GM21447 (cell line): Measurements from ENCODE around the gene RNF113B.

Source experiments
- ATAC-seq: cut with Tn5 transposase; IDR thresholded peaks from one replicate; pipeline ENCODE4 v1.9.1; 2021; ENCODE audit not compliant: unreplicated experiment

The RNF113B gene

DNA sequence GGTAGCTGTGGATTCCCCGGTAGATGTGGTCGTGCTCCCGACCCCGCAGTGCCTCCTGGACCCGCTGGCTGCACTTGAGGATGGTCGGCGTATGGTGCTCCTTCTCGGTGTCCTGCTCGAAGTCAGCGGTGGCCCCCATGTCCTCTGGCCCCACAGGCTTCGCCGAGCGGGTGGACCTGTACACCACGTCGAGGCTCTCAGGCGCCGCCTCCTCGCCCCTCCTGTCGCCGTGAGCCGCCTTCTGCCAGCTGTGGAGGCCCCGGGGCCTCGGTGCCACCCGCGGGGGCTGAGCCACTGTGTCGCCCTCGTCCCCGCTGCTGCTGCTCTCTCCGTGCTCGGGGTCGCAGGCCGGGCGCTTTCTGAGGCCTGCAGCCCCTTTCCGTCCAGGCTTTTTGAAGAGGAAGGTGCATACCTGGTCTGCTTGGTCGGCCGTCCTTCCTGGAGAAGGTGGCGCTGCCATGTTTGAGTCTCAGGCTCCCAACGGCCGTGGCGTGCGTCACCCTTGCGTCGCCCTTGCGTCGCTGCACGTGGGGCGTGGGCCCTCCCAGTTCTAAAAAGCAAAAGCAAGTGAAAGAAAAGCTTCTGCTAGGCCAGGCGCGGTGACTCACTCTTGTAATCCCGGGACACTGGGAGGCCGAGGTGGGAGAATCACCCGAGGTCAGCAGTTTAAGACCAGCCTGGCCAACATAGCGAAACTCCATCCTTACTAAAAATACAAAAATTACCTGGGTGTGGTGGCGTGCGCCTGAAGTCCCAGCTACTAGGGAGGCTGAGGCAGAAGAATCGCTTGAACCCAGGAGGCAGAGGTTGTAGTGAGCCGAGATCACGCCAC, at the start of gene RNF113B:
Gene RNF113B, minus strand, starts transcription at position 493 of the 832 bp plus-strand sequence. Its CDS starts 33 bp downstream, at position 460.
- no peak for ATAC-seq

DNA sequence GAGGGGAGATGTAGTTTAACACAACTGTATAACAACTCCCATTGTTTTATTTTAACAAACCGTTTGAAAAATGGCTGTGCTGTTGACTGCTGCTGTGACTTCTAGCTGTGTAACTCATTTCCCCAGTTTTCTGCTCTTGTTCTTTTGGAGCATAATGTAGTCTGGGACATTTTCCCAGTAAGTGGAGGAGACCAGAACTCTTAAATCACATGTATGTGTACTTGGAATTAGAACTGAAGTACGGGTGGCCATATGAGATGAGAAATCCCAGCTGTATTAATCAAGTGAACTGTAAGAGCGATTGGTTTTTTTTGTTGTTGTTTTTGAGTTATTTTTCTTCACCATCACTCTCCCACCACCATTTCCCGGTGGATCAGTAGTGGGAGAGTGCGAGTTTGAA, 49.4 kb upstream of the RNF113B start:
- no peak for ATAC-seq

DNA sequence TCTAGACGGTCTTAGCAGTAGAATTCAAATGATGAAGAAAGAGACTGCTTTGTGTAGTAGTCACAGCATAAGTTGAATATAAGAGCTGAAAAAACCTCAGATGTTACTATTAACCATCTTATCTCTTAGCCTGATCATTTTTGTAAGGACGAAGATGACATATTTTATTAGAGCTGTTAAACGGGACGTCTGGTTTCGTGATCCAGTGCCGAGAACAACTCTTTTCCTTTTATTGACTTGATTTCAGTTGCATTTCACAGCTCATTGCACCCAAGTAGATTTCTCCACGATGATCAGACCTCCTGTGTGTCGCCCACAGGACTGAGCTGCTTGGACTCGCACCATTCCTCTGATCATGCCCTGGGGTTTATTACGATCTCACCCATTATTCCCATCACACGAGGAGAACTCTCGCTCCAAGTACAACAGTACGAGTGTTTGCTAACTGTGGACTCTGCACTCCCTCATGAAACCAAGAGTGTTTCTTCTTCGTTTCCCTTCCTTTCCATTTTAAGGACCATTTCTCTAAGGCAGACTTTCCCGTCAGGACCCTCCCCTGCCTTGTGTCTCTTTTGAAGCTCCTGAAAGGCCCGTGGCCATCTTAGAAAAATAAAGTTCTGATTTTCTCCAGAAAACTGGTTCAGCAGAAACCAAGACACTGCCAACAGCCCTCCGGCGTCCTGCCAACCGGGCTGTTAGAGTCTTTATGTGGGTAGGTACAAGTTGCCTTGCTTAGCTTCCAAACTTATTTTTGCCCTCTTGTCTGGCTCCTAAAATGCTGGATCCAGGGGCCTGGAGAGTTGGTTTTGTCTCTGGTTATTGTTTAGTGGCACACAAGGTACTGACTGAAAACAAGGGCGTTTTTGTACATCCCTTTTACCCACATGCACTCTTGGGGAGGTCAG, 48.2 kb upstream of the RNF113B start:
- ATAC-seq = no peak

DNA sequence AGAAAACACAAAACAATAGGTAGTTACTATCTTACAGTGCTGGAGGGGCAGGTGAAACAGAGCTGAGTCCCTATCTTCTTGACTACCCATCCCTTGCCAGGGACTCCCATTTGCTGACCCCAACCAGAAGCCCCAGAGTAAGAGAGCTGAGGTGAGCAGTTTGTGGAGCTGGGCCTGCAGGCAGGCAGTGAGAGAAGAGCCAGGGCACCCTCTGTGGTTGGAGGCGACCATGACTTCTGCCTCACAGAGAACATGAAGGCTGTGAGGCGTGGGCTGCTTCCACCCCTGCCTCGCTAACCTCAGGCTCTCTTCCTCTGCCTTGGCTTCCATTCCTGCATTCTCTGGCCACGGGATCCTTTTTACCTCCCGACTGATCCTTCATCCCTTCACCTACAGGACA, 47.5 kb upstream of the RNF113B start:
- ATAC-seq = no peak

DNA sequence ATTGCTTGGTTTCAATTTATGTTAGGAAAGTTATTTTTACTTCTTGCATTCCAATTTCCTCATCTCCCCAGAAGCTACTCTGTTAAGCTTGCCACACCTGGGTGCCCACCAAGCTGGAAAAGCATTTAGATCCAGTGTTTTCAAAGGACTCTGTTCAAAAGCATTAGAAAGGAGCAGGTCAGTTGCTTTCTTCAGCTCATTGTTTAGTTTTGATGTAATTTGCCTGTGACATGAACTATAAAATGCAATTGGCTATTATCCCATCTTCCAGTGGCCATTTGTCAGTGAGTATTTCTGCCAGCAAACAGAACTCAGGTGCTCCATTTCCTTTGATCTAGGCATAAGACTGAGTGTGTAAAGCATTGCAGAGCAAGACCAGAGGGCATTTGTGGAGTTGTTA, 46.7 kb upstream of the RNF113B start:
- ATAC-seq = no peak

DNA sequence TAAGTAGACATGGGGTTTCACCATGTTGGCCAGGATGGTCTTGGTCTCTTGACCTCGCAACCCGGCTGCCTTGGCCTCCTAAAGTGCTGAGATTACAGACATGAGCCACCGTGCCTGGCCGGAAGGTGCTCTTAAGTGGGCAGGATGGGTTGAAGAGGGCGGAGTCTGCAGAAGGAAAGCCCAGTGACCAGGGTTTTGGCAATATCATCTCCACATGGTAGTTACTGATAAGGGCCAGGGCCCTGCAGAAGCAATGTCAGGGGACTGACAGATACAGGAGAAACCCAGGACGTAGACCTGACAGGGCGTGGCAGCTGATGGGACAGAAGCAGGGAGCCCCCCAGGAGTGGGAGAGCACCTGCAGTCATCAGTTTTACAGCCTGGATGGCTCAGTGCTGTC, 45.7 kb upstream of the RNF113B start:
- ATAC-seq = no peak

DNA sequence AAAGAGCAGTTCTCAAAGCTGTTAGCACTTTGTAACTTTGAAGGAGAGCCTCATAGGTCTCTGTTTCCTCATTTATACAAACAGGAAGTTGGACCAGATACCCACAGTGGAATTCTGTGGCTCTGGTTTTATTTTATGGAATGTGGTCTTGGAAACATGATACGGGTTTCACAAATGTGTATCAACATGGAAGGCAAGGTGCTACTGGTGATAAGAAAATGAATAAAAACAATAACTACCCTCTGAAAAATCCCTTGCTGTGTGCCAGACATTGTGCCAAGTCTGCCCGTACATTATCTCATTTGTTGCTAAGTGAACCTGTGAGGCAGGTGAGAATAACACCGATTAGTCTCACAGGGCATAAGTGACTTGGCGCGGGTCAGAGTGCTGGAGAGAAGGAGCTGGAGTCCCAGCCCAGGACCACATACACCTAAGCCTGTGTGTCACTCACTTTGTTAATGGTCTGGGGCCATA, 45.0 kb upstream of the RNF113B start:
- no peak for ATAC-seq

DNA sequence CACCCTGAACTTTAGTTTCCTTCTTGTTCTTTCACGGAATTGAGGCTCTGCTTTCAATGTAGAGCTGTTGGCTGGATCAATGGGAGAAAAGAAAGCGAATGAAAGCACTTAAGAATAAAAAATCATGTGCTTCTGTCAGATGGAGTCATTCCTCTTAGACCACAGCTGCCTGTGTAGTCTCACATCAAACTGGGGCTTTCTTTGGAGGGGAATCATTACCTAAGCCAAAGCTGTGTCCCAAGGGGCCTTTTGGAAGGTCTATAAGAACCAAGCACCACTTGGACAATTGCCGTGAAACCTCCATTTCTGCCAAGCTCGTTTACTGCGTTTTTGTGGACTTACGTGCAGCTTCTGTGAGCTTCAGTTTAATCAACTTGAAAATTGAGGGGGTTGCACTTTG, 44.2 kb upstream of the RNF113B start:
- ATAC-seq = no peak

DNA sequence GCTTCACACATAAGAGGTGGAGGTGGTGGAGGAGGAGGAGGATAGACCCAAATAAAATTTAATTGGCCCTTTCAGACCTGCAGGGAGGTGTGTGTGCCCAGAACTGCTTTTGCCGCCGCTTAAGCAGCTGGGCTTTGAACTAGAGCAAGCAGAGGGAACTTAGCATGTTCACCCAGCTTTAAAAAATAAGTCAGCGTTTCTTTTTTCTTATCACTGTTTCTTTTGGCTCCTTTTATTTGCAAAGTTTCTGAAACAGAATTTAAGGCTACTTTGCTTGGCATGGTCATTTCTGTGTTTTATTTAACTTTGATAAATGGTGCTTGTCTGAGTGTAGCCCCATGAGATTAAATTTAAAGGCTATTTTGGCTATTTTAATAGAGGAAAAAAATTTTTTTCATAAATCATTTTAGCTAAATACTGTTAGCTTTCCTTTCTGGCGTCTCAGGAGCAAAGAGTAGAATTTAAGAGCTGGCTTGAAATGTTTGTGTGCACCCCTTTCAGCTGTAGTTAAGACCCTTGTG, 43.3 kb upstream of the RNF113B start:
- no peak for ATAC-seq

DNA sequence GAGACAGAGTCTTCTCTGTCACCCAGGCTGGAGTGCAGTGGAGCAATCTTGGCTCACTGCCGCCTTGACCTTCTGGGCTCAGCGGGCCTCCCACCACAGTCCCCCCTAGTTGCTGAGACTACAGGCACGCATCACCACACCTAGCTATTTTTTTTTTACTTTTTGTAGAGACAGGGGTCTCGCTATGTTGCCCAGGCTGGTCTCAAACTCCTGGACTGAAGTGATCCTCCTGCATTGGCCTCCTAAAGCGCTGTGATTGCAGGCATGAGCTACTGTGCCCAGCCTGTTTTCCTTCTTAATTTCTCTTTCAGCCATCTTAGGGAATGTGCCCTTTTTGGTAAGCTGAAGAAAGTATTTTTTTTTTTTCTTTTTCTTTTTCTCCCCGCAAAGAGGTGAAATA, 42.6 kb upstream of the RNF113B start:
- ATAC-seq = no peak

DNA sequence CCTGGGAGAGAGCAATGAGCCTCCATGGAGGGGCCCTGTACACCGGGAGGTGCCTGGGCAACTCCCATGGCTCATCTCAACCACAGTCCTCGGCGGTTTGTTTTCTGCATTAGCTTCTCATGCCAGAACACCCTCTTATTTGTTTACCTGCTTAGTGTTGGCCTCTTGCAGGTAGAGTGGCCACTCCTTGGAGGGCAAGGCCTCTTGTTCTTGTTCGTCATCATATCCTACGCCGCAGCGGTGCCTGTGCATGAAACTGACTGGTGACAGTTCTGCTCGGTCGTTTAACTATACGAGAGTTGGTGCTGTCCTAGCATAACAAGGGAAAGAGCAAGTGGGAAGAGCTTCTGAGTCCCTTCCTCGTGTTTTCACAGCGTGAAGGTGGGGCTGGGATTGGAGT, 40.5 kb upstream of the RNF113B start:
- ATAC-seq = no peak

DNA sequence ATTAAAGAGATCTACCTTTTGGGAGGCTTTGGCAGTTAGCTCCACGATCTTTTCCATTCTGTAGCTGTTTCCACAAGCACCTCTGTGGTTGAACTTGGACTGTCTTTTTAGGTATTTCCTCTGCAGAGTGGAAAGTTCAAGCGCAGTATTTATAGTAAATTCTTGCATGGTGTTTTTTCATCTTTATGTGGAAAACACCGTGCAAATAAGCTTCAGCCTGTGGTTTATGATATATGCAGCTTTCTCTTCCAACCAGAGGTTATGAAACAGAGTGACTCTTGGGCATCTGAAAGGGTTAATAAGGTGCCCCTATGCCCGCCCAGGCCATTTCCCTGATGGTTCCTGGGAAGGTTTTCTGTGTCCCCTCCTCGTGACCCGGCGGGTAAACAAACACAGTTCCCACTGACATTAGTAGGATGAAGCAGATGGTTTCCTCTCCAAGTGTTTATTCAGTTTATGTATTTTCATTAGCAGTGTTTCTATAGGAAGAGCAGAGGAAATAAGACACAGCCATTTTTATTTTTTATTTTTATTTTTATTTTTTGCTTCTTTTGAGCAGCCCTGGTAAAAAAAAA, 39.7 kb upstream of the RNF113B start:
- ATAC-seq = no peak

DNA sequence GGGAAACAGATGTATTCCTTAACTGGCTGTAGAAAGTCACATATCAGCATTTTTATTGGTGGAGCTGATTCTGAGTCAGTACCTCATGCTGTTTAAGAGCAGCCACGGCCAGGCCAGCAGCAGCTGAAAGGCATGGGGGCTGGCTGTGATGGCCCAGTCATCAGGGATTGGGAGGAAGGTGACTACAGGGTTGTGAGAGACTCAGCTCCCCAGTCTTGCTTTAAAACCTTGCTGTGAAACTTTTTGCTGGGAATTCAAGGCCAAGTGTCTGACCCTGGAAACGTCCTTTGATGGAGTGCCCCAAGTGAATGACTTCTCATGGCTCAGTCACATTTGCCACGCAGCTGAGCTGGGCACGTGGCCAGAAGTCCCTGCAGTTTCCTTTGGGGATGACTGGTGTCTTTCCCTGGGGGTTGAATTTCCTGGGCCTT, 39.1 kb upstream of the RNF113B start:
- ATAC-seq = no peak

DNA sequence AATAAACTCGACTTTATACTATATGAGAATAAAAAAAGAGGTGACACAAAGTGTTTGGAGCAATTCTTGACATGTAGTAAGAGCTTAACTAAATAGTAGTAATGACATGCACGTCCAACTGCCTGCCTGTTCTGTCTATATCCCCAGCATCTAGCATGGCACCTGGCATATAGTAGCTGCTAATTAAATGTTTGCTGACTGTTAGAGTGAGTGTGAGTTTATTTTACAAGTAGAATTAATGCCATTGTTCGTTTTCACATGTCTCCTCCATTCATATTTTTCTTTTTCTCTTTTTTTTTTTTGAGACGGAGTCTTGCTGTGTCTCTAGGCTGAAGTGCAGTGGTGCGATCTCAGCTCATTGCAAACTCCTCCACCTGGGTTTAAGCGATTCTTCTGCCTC, 38.4 kb upstream of the RNF113B start:
- no peak for ATAC-seq

DNA sequence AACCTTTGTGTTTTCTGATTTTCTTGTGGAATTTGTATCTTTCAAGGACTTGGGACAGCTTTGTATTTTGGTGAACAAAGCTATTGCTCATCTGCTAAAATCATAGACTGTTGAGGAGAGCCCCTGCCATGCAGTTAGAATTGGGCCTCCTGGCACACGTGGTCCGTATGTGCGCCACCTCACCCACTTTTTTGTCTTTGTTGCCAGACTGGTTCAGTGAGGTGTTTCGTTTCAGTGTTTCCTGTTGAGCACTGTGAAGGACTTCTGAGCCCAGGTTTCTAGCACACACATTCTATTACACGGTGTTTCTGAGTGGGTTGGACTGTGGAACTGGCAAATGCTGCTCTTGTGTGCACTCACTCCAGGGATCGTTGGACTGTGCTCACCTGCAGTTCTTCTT, 37.6 kb upstream of the RNF113B start:
- no peak for ATAC-seq

DNA sequence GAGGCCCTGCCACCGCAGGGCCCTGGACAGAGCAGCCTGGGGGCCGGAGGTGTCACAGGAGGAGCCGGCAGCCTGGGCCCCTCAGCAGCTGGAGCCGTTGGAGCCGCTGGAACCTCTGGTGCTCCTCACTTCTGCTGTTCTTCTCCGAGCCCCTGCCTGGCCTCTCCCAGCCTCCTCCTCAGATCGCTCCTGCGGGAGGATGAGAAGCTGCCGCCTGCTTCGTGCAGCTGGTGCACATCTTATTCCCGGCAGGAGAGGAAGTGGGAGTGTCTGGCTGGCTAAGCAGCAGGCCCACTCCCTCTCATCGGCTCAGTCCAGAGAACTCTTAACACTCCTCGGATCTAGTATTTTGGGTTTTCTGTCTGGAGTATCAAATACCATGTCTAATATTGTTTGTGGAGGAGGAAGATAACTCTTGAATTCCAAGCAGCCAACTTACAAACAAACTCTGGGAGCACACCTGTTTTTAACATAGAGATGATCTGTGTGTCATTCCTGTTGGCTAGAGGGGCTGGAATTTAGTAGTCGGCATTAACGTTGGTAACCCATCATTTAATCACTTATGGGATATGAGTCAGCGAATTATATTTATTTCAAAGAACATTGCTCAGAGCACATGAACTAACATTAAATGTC, 37.1 kb upstream of the RNF113B start:
- no peak for ATAC-seq

DNA sequence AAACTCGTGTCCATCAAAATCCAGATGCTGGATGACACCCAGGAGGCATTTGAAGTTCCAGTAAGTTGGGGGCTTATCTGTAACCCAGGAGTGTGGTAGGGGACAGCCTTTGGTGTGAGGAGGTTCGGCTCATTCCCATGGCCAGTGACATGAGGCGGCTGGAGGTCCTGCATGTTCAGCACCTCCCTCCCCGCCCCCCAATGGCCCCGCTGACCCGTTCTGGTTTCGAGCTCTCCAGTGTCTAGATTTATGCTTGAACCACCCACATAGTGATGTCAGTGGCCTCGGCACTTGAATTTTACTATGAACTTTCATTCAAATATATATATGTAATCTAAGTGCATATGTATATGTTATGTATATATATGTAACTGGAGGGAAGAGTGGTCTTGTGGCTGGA, 36.3 kb upstream of the RNF113B start:
- no peak for ATAC-seq

DNA sequence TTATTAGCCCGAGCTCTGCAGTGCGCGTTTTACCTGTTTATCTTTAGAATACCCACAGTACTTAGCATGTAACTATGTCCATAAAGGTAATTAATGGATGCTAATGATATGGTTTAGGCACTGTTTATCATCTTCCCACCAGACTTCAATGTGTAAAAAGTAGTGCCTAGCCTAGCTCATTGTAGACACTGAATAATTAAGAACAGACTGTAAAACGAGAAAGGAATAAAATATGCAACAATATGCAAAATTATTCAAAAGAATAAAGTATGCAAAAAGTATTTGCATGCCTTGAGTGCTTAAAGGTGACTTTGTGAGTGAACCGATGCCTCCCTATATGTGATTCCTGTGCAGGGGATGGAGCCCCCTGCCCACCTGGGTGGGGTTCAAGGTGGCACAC, 35.7 kb upstream of the RNF113B start:
- no peak for ATAC-seq

DNA sequence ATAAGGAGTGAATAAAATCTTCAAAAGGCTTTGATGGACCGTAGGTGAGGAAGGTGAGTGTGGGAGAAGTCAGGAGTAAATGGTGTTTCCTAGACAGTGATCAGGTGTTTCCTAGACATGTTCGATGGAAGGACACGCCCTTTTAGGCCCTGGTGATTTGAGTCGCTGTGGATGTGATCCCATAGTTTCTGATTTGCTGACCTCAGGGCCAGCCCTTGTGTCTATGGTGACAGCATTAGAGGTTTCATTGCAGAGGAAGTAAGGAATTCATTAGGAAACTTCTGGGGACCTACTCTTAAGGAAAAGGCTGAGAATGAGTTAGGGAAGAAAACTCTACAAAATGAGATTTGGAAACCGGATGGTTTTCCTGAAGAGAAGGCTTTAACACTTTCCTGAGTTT, 31.5 kb upstream of the RNF113B start:
- no peak for ATAC-seq

DNA sequence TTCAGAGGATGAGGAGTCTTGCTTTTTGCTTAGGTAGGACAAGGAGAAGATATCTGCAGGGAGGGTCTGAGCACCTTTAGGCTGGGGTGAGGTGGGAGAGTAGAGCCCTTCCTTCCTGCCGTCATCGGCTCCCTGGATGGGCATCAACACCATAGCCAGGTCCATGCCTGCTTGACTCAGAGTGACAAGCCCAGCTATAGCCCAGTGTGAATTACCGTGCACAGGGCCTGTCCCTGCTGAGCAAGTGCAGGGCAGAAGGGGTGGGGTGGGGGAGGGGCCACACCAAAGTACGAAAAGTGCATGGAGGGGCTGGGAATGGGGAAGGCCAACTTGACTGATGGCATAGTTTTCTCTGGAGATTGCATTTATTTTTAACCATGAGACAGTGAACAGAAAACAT, 30.3 kb upstream of the RNF113B start:
- ATAC-seq = no peak

DNA sequence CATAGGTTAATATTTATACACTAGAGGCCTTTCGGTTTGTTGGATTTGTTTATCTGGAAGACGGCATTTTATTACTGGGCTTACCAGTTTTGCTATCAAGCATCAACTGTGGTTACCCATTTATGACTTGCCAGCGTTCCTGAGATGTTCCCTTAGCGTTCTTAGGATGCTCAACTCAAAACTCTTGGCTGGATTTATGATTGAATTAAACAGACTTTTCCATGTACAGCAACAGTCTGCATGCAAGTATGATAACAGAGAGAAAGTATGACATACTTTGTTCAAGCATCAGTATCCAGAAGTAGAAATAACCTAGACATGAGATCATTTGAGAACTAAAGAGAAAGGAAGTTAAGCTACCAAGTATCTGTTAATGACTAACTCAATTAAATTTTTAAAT, 29.9 kb upstream of the RNF113B start:
- ATAC-seq = no peak
